Measurements from ENCODE around the gene UBE2K. TPM values are rescaled to one million over a fixed set of nuclear protein-coding genes. Genes with fewer than 3 reads are reported as not detected.
"Not testable (repeated sequence)": the region's sequence is repeated elsewhere in the genome, so short reads cannot be mapped to it uniquely, and the experiment has no call there.

The UBE2K gene
- total and polyA plus RNA-seq, 2 donors: 18.5 to 40.9 TPM

DNA sequence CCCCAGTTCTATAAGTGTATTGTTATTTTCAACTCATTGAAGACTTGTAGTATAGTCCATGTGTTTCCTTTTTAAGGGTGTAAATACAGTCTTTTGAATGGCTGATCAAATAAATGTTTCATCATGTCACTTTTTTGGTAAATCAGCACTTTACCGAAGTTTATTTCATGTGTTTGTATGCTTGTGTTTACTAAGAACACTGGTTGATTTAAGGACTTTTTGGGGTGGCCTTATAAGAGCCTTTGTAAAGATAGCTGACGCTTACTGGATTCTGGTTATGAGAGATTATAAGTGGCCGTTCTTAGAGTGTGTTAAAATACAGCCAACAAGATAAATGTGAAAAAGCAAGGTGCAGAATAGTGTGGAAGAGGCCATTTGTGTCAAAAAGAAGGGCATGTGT is 2.6 kb downstream of the UBE2K start:
- no peak overlapping the region for H3K27ac ChIP-seq (ENCODE audit: low read depth in 1 of 2, low read length in 1 of 2)
- no peaks in the 10 kb centered on the region for H3K9me3 ChIP-seq (ENCODE audit: control insufficient read depth in 2 of 2, insufficient read depth in 1 of 2, low read length in 1 of 2)
- no peak overlapping the region for H3K4me3 ChIP-seq (ENCODE audit: low read length in 2 of 2)
- peak in 1 of 9 donors; percentile 10 for DNase-seq (ENCODE audit: low read depth in 6 of 9, low spot score in 9 of 9)
- H3K4me1 ChIP-seq (ENCODE audit: control insufficient read depth in 2 of 2, insufficient read depth in 2 of 2, low read length in 2 of 2): peaks cover 6 to 7% of the 10 kb centered on the region in 2 donors
- H3K27me3 ChIP-seq (ENCODE audit: control insufficient read depth in 2 of 2, insufficient read depth in 1 of 2, low read length in 1 of 2): no peaks in the 10 kb centered on the region
- peaks cover 0 to 3% of the 10 kb centered on the region in 2 donors for H3K36me3 ChIP-seq (ENCODE audit: control insufficient read depth in 2 of 2, insufficient read depth in 2 of 2, low read length in 1 of 2)
- 75% methylated on average over 3 of the region's 3 CpGs for WGBS

GRCh38 chr4:39702716-39703115 is 4.8 kb downstream of the UBE2K start:
- Histone ChIP-seq H3K9me3 (ENCODE audit: control insufficient read depth in 2 of 2, insufficient read depth in 1 of 2, low read length in 1 of 2) (no peaks in the 10 kb centered on the region), H3K36me3 (ENCODE audit: control insufficient read depth in 2 of 2, insufficient read depth in 2 of 2, low read length in 1 of 2) (peaks cover 3 to 7% of the 10 kb centered on the region in 2 donors), H3K4me3 (ENCODE audit: low read length in 2 of 2) (no peak overlapping the region), H3K4me1 (ENCODE audit: control insufficient read depth in 2 of 2, insufficient read depth in 2 of 2, low read length in 2 of 2) (peaks cover 0 to 3% of the 10 kb centered on the region in 2 donors), H3K27ac (ENCODE audit: low read depth in 1 of 2, low read length in 1 of 2) (no peak overlapping the region), H3K27me3 (ENCODE audit: control insufficient read depth in 2 of 2, insufficient read depth in 1 of 2, low read length in 1 of 2) (no peaks in the 10 kb centered on the region)
- 96% methylated on average over 2 of the region's 2 CpGs for WGBS
- no peak for DNase-seq (ENCODE audit: low read depth in 6 of 9, low spot score in 9 of 9)

GRCh38 chr4:39704789-39705188 is 6.9 kb downstream of the UBE2K start:
- not testable (repeated sequence) for H3K4me3 ChIP-seq (ENCODE audit: low read length in 2 of 2); H3K27me3 ChIP-seq (ENCODE audit: control insufficient read depth in 2 of 2, insufficient read depth in 1 of 2, low read length in 1 of 2); H3K27ac ChIP-seq (ENCODE audit: low read depth in 1 of 2, low read length in 1 of 2); H3K4me1 ChIP-seq (ENCODE audit: control insufficient read depth in 2 of 2, insufficient read depth in 2 of 2, low read length in 2 of 2); H3K9me3 ChIP-seq (ENCODE audit: control insufficient read depth in 2 of 2, insufficient read depth in 1 of 2, low read length in 1 of 2); DNase-seq (ENCODE audit: low read depth in 6 of 9, low spot score in 9 of 9); H3K36me3 ChIP-seq (ENCODE audit: control insufficient read depth in 2 of 2, insufficient read depth in 2 of 2, low read length in 1 of 2)
- WGBS: 96% methylated on average over 13 of the region's 13 CpGs

GRCh38 chr4:39706334-39706733 is 8.4 kb downstream of the UBE2K start:
- WGBS: 98% methylated on average over 6 of the region's 6 CpGs
- H3K9me3 ChIP-seq (ENCODE audit: control insufficient read depth in 2 of 2, insufficient read depth in 1 of 2, low read length in 1 of 2): no peaks in the 10 kb centered on the region
- DNase-seq (ENCODE audit: low read depth in 6 of 9, low spot score in 9 of 9): no peak
- H3K4me3 ChIP-seq (ENCODE audit: low read length in 2 of 2): no peak overlapping the region
- H3K27me3 ChIP-seq (ENCODE audit: control insufficient read depth in 2 of 2, insufficient read depth in 1 of 2, low read length in 1 of 2): no peaks in the 10 kb centered on the region
- no peak overlapping the region for H3K27ac ChIP-seq (ENCODE audit: low read depth in 1 of 2, low read length in 1 of 2)
- peaks cover 3 to 7% of the 10 kb centered on the region in 2 donors for H3K36me3 ChIP-seq (ENCODE audit: control insufficient read depth in 2 of 2, insufficient read depth in 2 of 2, low read length in 1 of 2)
- H3K4me1 ChIP-seq (ENCODE audit: control insufficient read depth in 2 of 2, insufficient read depth in 2 of 2, low read length in 2 of 2): no peaks in the 10 kb centered on the region

DNA sequence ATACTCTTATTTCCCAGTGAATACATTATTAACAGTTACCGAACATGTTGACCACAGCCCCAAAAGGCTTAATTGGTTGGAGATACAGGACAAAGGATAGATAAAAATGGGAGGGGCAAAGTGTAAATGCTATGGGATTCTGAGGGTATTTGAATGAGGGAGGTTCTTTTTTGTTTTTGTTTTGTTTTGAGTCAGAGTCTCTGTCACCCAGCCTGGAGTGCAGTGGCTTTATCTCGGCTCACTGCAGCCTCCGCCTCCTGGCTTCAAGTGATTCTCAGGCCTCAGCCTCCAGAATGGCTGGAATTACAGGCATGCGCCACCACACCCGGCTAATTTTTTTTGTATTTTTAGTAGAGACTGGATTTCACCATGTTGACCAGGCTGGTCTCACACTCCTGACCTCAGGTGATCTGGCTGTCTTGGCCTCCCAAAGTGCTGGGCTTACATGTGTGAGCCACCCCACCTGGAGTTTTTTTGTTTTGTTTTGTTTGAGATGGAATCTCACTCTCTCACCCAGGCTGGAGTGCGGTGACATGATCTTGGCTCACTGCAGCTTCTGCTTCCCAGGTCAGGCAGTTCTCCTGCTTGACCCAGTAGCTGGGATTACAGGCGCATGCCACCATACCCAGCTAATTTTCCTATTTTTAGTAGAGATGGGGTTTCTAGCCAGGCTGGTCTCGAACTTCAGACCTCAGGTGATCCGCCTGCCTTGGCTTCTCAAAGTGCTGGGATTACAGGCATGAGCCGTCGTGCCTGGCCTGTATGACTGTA is 9.0 kb downstream of the UBE2K start:
- Histone ChIP-seq H3K36me3 (ENCODE audit: control insufficient read depth in 2 of 2, insufficient read depth in 2 of 2, low read length in 1 of 2) (peaks cover 3 to 11% of the 10 kb centered on the region in 2 donors), H3K27me3 (ENCODE audit: control insufficient read depth in 2 of 2, insufficient read depth in 1 of 2, low read length in 1 of 2) (no peaks in the 10 kb centered on the region), H3K9me3 (ENCODE audit: control insufficient read depth in 2 of 2, insufficient read depth in 1 of 2, low read length in 1 of 2) (no peaks in the 10 kb centered on the region), H3K27ac (ENCODE audit: low read depth in 1 of 2, low read length in 1 of 2) (no peak overlapping the region), H3K4me3 (ENCODE audit: low read length in 2 of 2) (no peak overlapping the region), H3K4me1 (ENCODE audit: control insufficient read depth in 2 of 2, insufficient read depth in 2 of 2, low read length in 2 of 2) (no peaks in the 10 kb centered on the region)
- DNase-seq (ENCODE audit: low read depth in 6 of 9, low spot score in 9 of 9): no peak
- 94% methylated on average over 11 of the region's 11 CpGs for WGBS

DNA sequence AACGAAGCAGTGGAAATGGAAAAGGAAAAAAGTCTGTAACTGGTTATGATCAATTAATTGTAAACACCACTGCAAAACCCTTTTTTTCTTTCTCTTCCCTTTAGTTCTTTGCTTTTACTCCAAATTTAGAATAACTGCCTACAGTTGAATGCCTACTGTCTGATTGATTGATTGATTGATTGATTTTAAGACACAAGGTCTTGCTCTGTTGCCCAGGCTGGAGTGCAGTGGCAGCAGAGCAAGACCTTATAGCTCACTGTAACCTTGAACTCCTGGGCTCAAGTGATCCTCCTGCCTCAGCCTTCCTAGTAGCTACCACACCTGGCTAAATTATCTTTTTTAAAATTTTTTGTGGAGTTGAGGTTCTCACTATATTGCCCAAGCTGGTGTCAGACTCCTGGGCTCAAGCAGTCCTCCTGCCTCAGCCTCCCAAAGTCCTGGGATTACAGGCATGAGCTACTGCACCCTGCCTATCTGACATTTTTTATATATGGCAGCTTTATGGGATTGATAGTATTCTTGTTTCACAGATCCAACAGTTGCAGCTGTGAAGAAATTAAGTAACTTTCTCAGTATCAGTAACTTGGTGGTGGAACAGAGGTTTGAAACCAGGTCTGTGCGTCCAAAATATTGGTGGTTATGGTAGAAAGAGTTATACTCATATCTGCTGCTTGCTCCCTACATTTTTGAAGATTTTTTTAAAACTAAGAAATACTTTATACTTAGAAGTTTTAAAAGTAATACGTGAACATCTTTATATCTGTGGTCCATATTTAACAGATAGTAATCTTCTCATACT is 12.4 kb downstream of the UBE2K start:
- no peak for DNase-seq (ENCODE audit: low read depth in 6 of 9, low spot score in 9 of 9)
- H3K36me3 ChIP-seq (ENCODE audit: control insufficient read depth in 2 of 2, insufficient read depth in 2 of 2, low read length in 1 of 2): peaks cover 3 to 14% of the 10 kb centered on the region in 2 donors
- no peak overlapping the region for H3K4me3 ChIP-seq (ENCODE audit: low read length in 2 of 2)
- H3K4me1 ChIP-seq (ENCODE audit: control insufficient read depth in 2 of 2, insufficient read depth in 2 of 2, low read length in 2 of 2): peaks cover 0 to 3% of the 10 kb centered on the region in 2 donors
- WGBS: 93% methylated on average over 3 of the region's 3 CpGs
- no peaks in the 10 kb centered on the region for H3K27me3 ChIP-seq (ENCODE audit: control insufficient read depth in 2 of 2, insufficient read depth in 1 of 2, low read length in 1 of 2)
- no peaks in the 10 kb centered on the region for H3K9me3 ChIP-seq (ENCODE audit: control insufficient read depth in 2 of 2, insufficient read depth in 1 of 2, low read length in 1 of 2)
- H3K27ac ChIP-seq (ENCODE audit: low read depth in 1 of 2, low read length in 1 of 2): no peak overlapping the region

- Histone ChIP-seq H3K9me3 (ENCODE audit: control insufficient read depth in 2 of 2, insufficient read depth in 1 of 2, low read length in 1 of 2) (no peaks in the 10 kb centered on the region), H3K4me3 (ENCODE audit: low read length in 2 of 2) (no peak overlapping the region), H3K36me3 (ENCODE audit: control insufficient read depth in 2 of 2, insufficient read depth in 2 of 2, low read length in 1 of 2) (peaks cover 0 to 12% of the 10 kb centered on the region in 2 donors), H3K27me3 (ENCODE audit: control insufficient read depth in 2 of 2, insufficient read depth in 1 of 2, low read length in 1 of 2) (no peaks in the 10 kb centered on the region), H3K4me1 (ENCODE audit: control insufficient read depth in 2 of 2, insufficient read depth in 2 of 2, low read length in 2 of 2) (peaks cover 2 to 3% of the 10 kb centered on the region in 2 donors), H3K27ac (ENCODE audit: low read depth in 1 of 2, low read length in 1 of 2) (no peak overlapping the region)
- WGBS: 98% methylated on average over 17 of the region's 17 CpGs
- DNase-seq (ENCODE audit: low read depth in 6 of 9, low spot score in 9 of 9): no peak
These were observed 15.1 kb downstream of the UBE2K start for GRCh38 chr4:39712819-39713607.

- DNase-seq (ENCODE audit: low read depth in 6 of 9, low spot score in 9 of 9): no peak
- H3K9me3 ChIP-seq (ENCODE audit: control insufficient read depth in 2 of 2, insufficient read depth in 1 of 2, low read length in 1 of 2): no peaks in the 10 kb centered on the region
- no peak overlapping the region for H3K27ac ChIP-seq (ENCODE audit: low read depth in 1 of 2, low read length in 1 of 2)
- peaks cover 2 to 6% of the 10 kb centered on the region in 2 donors for H3K4me1 ChIP-seq (ENCODE audit: control insufficient read depth in 2 of 2, insufficient read depth in 2 of 2, low read length in 2 of 2)
- 31% methylated on average over 1 of the region's 1 CpG for WGBS
- H3K4me3 ChIP-seq (ENCODE audit: low read length in 2 of 2): no peak overlapping the region
- no peaks in the 10 kb centered on the region for H3K27me3 ChIP-seq (ENCODE audit: control insufficient read depth in 2 of 2, insufficient read depth in 1 of 2, low read length in 1 of 2)
- peaks cover 0 to 12% of the 10 kb centered on the region in 2 donors for H3K36me3 ChIP-seq (ENCODE audit: control insufficient read depth in 2 of 2, insufficient read depth in 2 of 2, low read length in 1 of 2)
These were observed 15.8 kb downstream of the UBE2K start for GRCh38 chr4:39713691-39714090.
